NCI-H1694 treated with DMSO at 0.1 percent for 48 hours (cell line): ENCODE results near the gene SEMA6A.

Experiments
- DNase-seq: peaks from one replicate; lab custom pipeline; 2025; lab: John Stamatoyannopoulos, UW

Gene SEMA6A

DNA sequence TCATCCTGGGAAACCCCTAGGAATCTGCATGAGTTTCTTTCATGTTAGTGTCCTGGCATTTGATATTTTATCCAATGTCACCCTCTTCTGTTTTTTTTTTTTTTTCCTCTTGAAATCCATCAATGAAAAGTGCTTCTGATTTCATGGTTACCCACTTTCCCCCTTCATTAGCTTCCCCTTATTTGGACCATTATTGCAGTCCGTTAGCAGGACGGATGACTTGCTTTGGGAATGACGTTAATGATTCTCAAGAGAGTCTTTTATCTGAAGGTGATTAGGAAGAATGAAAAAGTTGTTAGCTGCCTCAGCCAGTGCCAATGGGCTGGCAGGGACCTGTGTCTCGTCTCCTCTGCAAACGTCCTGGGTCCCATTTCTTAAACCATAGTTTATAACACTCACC, 134.7 kb downstream of the SEMA6A start:
- no peak for DNase-seq

DNA sequence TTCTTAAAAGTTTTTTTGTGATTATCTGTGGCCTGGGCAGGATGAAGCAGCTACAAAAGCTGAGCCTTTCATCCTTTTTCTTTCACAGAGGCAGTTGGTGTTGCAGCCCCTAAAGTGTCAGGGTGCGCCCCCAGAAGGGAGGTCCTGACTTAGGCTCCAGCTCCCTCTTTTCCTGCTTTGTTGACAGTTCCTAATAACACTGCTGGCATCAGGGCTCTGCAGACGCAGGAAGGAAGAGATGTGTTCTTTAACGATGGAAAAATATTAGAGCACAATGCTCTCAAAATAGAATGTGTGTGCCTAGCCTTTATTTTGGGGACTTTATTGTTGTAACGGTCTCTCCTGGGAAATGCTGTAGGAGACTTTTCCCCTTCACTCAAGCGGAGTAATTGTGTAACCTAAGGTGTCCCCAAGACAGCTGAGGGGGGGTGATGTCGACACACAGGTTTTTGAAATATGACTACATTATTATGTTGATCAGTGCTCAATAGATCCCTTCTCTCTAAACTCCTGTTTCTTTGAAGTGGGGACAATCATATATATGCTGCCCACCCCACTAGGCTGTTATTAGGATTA, 135.6 kb downstream of the SEMA6A start:
- DNase-seq: no peak

GRCh38 chr5:116437922-116438578, 136.6 kb downstream of the SEMA6A start:
- no peak for DNase-seq

DNA sequence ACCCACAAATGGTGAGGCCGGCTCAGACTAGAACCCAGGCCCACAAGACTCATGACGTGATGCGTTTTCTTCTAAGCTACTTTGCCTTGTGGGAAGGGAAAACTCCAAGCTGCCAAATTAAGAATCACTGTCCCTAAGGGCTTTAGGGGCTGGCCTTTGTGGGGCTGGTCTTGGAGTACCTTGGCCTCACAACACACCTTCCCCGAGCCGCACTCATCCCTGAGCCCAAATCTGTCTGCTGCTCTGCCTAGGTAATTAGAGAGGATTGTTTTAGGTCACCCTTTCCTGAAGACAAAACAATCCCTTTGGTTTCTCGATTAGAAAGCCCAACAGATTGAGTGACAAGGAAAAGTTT, 137.3 kb downstream of the SEMA6A start:
- no peak for DNase-seq

GRCh38 chr5:116436674-116437350, 137.8 kb downstream of the SEMA6A start:
- DNase-seq: no peak

GRCh38 chr5:116428966-116429365, 145.7 kb downstream of the SEMA6A start:
- no peak for DNase-seq

DNA sequence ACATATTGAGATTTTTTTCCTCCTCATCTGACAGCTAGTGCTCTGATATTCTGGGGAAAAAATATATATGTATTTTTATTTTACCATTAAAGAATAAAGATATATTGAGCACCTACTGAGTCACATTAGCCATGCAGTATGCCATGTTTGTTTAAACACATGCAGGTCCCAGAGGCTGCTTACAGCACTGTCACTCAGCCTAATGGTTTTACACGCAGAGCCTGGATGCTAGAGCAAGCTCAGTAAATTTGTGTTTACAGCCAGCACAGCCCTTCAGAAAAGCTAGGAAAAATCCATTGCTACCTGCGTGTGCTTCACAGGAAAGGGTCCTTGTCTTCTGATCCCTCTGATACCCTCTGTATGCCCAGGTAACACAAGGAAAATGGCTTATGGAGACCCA, 146.2 kb downstream of the SEMA6A start:
- no peak for DNase-seq

DNA sequence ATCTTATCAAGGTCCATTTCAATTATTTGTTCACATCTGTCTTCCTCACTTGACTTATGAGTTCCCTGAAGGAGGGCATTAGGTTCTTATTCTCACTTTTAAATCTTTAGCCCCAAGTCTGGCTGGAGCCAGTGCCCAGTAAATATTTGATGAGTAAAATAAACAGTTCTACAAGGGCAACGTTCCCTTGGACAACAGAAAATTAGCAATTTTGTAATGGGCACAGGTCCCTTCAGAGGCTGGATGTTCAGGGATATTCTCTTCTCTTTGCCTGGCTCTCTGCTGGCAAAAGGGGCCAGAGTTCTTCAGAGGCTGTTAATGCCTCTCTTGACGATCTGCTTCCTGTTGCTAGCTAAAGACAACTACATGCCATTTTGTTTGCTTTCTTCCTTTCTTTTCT, 149.7 kb downstream of the SEMA6A start:
- no peak for DNase-seq

GRCh38 chr5:116424258-116424615, 150.4 kb downstream of the SEMA6A start:
- DNase-seq: no peak

DNA sequence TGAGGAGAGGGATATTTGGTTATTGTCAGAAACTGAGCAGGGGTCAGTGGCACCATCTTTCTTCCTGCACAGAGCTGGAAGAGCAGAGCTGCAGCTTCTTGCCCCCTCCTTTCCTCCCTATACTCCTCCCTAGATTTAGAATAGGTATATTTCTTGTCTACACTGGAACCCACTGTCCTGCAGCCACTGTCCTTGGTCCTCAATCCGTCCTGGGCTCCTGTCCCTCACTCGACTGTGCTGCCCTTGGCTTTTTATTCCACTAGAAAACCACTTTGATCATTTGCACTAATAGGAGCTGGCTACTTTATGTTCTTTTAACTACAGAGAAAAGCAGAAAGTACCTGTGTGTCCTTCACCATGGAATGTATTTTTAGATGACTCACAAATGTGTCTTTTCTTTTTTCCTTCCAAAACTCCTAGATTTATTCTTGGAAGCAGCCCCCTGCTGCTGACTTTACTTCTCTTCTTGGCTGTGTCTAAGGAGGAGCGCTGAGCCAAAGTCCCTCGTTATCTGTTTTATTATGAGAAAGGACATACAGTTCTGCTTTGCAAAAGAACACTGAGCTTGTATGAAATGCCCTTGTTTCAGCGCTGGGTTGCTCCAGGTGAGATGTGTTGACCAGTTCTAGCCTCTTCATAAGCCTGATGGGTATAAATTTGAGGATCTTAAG, 150.9 kb downstream of the SEMA6A start:
- no peak for DNase-seq

DNA sequence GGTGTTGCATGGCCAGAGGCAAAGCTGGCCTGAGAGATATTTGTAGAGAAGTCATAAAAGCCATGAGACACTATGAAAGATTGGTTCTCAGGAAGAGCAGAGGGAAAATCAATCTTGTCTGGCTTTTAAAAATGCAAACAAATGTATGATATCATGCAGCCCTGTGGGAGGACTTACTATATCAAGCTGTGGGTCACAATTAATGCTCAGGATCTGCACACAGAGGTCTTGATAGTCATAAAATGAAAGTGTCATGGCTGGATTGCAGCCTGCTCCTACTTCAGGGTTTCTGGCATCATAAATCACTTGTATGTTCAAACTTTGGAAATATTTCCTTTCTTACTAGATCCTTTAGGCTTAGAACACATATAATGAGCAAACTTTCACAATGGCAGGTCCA, 151.5 kb downstream of the SEMA6A start:
- no peak for DNase-seq

DNA sequence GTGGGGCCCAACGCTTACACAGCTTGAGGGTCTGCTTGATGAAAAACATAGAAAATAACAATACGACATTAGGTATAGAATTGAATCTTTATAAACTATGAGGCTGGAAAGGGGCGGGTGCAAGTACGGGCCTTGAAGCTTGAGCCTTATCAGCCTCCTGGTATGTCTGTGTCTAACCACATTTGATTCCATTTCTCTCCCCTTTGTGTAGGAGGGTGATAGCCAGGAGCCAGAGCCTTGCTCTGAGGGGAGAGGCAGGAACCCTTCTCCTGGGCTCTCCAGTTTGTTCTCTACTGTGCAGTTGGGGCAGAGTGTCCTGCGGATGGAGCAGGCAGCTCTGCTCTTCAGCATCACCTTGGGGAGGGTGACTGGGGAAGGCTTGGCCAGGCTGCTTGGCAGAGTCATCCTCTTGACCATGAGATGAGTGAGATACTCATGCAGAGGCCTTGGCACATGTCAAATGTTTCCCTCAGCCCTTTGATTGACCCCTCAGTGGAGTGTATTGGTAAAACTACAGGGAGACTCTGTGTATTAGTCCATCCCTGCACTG, 153.5 kb downstream of the SEMA6A start:
- DNase-seq: no peak

DNA sequence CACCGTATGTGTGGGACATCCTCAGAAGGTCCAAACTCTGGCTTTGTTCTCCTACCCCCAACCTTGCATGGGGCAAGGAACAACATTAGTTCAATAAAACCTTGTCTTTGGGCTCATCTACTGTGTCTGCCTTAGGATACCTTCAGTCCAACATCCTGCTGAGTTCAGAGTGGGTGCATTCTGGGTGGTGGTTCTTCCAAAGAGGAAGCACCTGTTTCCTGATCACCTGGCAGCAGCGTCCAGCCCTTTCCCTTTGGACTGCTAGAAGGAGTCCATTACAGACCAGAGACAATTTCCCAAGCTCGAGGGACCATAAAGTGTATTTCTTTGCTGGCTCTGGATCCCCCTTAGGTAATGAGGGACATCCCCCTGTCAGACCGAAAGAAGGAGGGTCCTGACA, 154.1 kb downstream of the SEMA6A start:
- no peak for DNase-seq

DNA sequence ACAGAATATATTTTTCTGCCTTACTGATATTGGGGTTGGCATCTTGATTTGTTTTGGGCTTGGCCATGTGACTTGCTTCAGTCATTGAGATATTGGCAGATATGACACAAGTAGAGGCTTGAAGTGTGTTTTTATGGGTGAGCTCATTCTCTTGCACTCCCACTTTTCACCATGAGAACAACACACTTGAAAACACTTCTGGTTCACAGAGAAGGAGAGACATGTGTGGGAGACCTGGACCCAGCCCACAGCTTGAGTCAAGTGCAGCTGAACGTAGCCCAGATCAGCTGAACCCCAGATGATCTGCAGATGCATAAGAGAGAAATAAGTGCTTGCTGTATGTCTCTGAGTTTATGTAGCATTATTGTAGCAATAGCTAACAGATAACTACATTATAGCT, 155.4 kb downstream of the SEMA6A start:
- no peak for DNase-seq

DNA sequence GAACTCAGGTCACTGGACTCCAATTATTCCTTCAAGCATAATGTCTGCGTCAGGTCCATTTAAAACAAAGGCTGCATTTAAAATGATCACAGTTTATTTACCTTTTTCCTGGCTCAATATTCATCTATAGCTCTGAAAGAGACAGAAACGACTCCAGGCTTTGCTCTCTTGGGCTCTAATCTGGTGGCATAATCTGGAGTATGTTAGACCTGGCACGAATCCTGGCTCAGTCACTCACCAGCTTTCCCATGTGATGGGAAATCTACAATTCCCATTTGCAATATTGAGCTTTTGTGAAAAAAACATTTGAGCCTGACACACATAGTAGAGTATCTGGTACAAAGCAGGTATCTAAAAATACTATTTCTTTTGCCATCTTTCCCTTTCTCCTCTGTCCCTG, 155.8 kb downstream of the SEMA6A start:
- no peak for DNase-seq

- DNase-seq: no peak
Measured at GRCh38 chr5:116418016-116418415, 156.6 kb downstream of the SEMA6A start.

DNA sequence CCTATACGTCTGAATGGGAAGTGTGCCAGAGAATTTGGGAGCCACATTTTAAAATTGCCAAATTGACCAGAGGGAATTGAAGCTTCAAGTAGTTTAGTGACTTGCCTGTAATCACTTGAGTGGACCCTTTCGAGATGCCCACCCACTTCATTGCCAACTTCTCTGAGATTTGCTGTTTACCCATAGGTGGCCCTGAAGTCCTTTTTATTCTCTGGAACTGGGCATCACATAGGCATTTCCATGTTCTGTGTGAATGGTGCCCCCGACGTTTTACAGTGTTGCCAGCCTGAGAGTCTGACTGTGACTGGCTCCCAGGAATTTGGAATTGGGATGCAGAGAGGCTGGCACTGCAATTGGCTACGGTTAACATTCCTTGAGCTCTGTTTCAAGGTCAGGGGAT, 158.6 kb downstream of the SEMA6A start:
- DNase-seq: no peak

DNA sequence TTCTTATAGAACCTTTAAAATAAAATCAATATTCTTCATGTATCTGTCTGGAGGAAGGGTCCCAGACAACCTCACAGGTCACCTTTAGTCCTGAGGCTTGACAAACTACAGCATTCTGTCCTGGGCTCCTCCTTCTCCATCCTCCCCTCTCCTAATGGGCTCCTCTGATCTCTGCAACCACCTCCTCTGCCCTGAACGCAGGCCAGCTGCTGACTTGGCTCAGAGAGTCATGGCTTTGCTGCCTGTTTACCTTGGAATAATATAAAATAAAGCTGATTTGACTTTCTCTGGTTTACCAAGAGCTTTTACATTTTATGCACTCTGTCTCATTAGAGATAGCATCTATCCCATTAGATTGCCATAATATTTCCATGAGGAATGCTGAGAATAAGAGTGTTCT, 159.4 kb downstream of the SEMA6A start:
- DNase-seq: no peak

DNA sequence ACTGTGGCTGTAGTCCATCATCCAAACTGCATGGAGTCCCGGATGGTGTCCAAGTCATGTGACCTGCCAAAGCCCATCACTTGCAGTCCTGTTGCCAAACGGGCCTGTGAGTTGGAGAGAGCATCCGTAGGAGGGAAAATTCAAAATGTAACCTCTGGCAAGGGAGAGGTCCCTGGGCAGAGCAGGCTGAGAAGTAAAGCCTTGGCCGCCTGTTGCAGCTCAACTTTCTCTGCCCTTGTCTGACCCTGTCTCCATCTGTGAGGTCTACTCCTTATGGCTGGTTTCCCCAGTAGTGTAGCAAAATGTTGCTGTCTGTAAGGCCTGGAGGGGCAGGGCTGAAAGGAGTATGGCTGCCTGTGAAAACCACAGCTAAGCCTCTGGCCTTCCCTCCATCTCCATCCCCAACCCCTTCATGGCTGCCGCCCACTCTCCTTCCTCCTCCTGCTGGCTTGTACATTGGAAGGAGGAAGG, 163.5 kb downstream of the SEMA6A start:
- DNase-seq: no peak

DNA sequence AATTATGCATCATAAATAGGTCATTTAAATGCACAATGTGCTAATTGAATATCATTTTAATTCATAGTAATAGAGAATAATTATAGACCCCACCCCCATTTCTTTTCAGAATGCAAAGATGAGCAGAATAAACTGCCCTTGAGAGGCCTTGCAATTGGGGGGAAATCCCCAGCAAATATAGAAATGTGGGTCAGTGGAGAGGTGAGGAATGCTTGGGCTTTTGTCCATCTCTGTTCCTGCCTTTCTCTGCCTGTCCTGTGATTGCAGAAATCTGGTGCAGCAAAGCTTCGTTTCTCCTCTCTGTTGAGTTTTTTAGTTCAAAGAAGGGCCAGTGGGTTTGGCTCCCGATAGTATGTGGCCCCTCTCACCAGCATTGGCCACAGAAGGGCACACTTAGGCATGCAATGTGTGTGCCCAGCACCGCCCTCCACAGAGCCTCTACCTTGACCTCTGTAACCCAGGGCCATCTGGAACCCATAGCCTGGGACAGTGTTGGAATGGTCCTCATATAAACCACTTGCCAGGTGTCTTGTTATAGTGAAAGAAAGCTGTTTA, 164.2 kb downstream of the SEMA6A start:
- DNase-seq: no peak

- no peak for DNase-seq
Measured at GRCh38 chr5:116409591-116410296, 164.9 kb downstream of the SEMA6A start.
